ENCODE measurements around the gene SLC17A3. TPM values are rescaled to one million over a fixed set of nuclear protein-coding genes. Genes with fewer than 3 reads are reported as not detected.
A peak's percentile ranks its signal among the peaks of the same experiment; 100 is the strongest.

The SLC17A3 gene
- total RNA-seq, 2 experiments from 2014 or later, result 0.62 to 0.75 TPM

DNA sequence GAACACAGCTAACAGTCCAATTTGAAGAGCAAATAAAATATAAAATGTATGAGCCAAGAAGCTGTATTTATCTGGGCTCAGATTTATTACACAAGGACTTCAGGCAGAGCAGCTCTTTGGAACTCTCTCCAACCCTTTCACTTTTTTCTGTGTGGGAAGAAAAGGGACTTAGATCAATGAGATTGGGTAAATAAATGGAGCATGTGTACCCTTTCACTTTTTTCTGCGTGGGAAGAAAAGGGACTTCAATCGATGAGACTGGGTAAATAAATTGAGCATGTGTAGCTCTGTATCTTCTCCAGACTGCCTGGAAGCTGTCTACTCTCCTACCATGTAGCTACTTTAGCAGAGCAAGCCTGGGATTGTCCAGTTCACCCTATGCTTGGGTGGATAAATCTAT lies 10.7 kb downstream of the SLC17A3 start:
- Mint-ChIP-seq H3K27me3 (no peaks in the 10 kb centered on the region), H3K4me3 (no peak overlapping the region), H3K27ac (no peak overlapping the region), H3K36me3 (ENCODE audit: low read depth) (peaks cover 11% of the 10 kb centered on the region), H3K4me1 (peaks cover 37% of the 10 kb centered on the region), H3K9me3 (peaks cover 11% of the 10 kb centered on the region)
- DNase-seq, result no peak
- ChIA-PET CTCF (no interaction called here), POLR2A (no interaction called here)

DNA sequence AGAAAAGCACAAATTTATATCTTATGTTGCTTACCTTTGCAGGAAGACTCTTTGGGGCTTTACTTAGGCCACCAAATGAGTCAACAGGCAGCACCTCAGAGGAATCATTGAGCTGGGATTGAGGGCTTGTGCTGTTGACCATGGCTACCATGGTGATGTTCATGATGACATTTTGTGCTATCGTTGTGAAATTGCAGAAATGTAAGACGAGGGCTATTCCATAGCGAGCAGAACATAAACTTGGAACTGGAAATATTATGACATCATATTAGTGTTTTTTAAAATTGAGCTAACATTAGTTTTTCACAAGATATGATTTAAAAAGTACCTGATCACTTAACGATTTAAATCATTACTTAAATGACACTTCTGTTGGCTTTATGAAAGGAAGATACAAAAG lies 11.8 kb downstream of the SLC17A3 start:
- Mint-ChIP-seq H3K4me3 (no peak overlapping the region), H3K27ac (no peak overlapping the region), H3K9me3 (peaks cover 9% of the 10 kb centered on the region), H3K4me1 (peaks cover 47% of the 10 kb centered on the region), H3K27me3 (no peaks in the 10 kb centered on the region), H3K36me3 (ENCODE audit: low read depth) (peaks cover 8% of the 10 kb centered on the region)
- DNase-seq, result no peak
- ChIA-PET POLR2A (no interaction called here), CTCF (no interaction called here)

DNA sequence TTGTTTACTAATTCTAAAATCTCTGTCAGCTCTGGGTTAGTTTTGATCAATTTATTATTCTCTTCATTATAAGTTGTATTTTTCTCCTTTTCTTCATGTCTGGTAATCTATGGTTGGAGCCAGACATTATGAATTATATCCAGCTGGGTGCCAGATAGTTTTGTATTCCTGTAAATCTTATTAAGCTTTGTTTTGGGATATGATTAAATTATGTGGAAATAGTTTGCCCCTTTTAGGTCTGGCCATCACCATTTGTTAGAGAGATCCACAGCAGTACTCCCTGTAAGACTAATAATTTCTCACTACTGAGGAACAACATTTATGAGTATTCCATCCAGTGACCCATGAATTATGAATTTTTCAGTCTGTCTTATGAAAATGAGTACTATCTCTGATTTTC lies 21.3 kb downstream of the SLC17A3 start:
- no peaks in the 10 kb centered on the region for H3K9me3 Mint-ChIP-seq
- peaks cover 21% of the 10 kb centered on the region for H3K4me1 Mint-ChIP-seq
- no peak overlapping the region for H3K27ac Mint-ChIP-seq
- peaks cover 7% of the 10 kb centered on the region for H3K27me3 Mint-ChIP-seq
- ChIA-PET CTCF (no interaction called here), POLR2A (no interaction called here)
- no peaks in the 10 kb centered on the region for H3K36me3 Mint-ChIP-seq (ENCODE audit: low read depth)
- DNase-seq, result no peak
- no peak overlapping the region for H3K4me3 Mint-ChIP-seq

DNA sequence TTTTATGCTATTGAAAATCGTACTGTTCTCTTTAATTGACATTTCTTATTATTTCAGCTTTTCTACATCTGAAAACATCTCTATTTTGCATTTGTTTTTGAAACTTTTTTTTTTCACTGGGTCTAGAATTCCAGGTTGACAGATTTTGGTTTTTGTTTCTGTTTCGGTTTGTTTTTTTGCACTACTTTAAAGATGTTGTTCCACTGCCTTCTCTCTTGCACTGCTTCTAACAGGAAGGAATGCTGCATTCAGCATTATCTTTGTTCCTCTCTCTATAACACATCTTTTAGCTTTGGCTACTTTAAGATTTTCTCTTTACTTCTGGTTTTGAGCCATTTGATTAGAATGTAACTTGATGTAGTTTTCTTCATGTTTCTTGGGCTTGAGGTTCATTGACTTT lies 22.1 kb downstream of the SLC17A3 start:
- no peaks in the 10 kb centered on the region for H3K36me3 Mint-ChIP-seq (ENCODE audit: low read depth)
- H3K4me3 Mint-ChIP-seq, result no peak overlapping the region
- peaks cover 12% of the 10 kb centered on the region for H3K27me3 Mint-ChIP-seq
- ChIA-PET POLR2A (no interaction called here), CTCF (no interaction called here)
- H3K9me3 Mint-ChIP-seq, result no peaks in the 10 kb centered on the region
- peaks cover 16% of the 10 kb centered on the region for H3K4me1 Mint-ChIP-seq
- H3K27ac Mint-ChIP-seq, result peak overlapping the region; percentile 51
- no peak for DNase-seq

DNA sequence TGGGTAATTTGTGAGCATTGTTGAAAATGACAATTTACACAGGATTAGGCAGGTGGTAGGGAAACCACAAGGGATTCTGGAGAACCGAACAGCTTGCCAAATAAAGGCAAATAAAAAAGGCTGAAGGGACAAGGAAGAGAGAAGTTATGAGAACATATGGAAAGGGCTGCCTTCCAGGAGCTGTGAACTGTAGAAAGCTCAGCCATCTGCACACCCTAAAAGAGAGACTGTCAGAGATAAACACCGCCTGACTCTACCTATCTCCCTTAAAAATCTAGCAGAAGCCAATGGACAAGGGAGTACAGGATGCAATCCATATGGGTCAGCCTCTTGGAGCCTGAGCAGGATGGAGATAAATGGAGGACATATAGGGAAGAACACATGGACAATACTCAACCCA lies 29.5 kb downstream of the SLC17A3 start:
- Mint-ChIP-seq H3K4me1 (no peaks in the 10 kb centered on the region), H3K27me3 (peaks cover 15% of the 10 kb centered on the region), H3K9me3 (no peaks in the 10 kb centered on the region), H3K4me3 (no peak overlapping the region), H3K36me3 (ENCODE audit: low read depth) (no peaks in the 10 kb centered on the region), H3K27ac (no peak overlapping the region)
- CTCF ChIA-PET, result interaction anchor here (1.1 kb wide), 1 partner anchor 13 kb away, joined by 3 read pairs; the partner anchor contains the start of gene SLC17A1
- POLR2A ChIA-PET, result no interaction called here
- no peak for DNase-seq

DNA sequence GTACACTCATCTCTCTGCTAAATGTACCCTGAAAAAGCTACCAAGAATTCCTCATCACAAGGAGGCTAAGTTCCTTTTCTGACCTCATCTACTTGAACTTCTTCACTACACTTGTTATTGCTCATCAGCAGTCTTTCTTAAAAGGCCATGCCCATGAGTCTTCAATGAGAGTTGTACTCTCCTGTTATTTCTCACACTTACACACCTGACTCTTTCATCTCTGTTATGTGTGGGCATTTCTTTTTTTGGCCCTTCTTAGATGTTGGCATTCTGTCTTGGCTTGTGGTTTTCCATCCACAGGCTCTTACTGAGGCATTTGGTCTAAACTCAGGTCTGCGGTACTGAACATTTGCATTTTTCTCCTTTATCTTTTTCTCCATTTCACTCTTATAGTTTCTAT lies 31.5 kb downstream of the SLC17A3 start:
- ChIA-PET CTCF (interaction anchor here (0.6 to 1.3 kb wide), 2 partner anchors 12 to 663 kb away, joined by 3 read pairs; no protein-coding TSS in a partner anchor), POLR2A (no interaction called here)
- peaks cover 6% of the 10 kb centered on the region for H3K27me3 Mint-ChIP-seq
- H3K9me3 Mint-ChIP-seq, result no peaks in the 10 kb centered on the region
- no peak overlapping the region for H3K27ac Mint-ChIP-seq
- H3K36me3 Mint-ChIP-seq (ENCODE audit: low read depth), result no peaks in the 10 kb centered on the region
- no peak for DNase-seq
- H3K4me3 Mint-ChIP-seq, result no peak overlapping the region
- no peaks in the 10 kb centered on the region for H3K4me1 Mint-ChIP-seq

DNA sequence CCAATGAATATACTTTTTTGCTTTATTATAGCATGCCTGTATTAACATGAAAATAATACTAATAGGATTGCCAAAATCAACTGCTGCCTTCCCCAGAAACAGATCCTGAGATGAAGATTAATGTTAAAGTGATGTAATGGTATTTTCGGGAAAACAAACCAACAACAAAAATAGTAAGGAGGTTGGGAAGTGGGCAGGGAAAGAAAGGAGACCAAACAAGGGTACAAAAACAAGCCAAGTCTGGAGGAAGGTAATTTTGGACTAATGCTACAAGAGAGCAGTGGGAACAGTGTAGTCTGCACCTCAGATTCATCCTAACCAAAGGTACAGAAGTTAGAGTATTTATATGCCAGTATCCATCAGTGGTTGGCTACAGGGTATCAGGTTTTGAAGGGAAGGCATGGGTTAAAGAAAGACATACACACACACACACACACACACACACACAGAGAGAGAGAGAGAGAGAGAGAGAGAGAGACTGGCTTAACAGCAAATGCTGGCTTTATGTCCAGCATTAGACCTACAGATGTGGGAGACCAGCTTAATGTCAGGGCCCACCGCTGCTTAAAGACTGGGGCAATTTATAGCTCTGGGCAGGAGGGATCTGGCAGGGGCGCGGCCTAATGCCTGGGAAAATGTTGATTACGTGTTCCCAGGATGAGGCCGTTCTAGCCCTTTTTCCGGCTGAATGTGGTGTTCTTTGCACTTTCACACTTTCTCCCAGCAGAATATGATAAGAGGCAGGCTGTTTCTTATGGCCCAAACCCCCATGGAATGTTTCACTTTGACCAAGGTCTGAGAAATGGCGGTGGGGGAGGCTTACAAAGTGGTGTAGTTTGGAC lies 38.4 kb downstream of the SLC17A3 start:
- DNase-seq, result no peak
- H3K9me3 Mint-ChIP-seq, result no peaks in the 10 kb centered on the region
- no peaks in the 10 kb centered on the region for H3K4me1 Mint-ChIP-seq
- ChIA-PET POLR2A (no interaction called here), CTCF (no interaction called here)
- peaks cover 9% of the 10 kb centered on the region for H3K27me3 Mint-ChIP-seq
- no peak overlapping the region for H3K4me3 Mint-ChIP-seq
- H3K36me3 Mint-ChIP-seq (ENCODE audit: low read depth), result no peaks in the 10 kb centered on the region
- no peak overlapping the region for H3K27ac Mint-ChIP-seq

DNA sequence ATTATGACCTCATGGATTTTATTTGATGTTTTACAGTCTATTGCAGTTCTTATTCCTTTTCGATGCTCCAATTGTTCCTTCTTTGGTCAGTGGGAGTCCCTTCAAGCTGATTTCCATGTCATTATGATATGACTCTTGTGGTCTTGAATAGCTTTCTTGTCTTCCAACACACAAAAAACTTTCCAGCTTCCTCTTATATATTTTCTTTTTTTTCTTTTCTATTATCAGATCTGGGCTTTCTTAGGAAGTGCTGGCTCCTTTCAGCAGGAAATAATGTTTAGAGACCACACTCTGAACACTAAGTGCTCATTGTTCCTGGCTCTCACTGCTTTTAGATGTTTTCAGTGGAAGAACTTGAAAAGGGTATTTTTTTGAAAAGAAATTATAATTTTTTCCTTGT lies 39.1 kb downstream of the SLC17A3 start:
- ChIA-PET POLR2A (no interaction called here), CTCF (interaction anchor here (0.7 kb wide), 1 partner anchor 127 kb away, joined by 4 read pairs; no protein-coding TSS in a partner anchor)
- Mint-ChIP-seq H3K4me1 (peaks cover 2% of the 10 kb centered on the region), H3K9me3 (no peaks in the 10 kb centered on the region), H3K4me3 (no peak overlapping the region), H3K27me3 (peaks cover 7% of the 10 kb centered on the region), H3K36me3 (ENCODE audit: low read depth) (no peaks in the 10 kb centered on the region), H3K27ac (no peak overlapping the region)
- no peak for DNase-seq

DNA sequence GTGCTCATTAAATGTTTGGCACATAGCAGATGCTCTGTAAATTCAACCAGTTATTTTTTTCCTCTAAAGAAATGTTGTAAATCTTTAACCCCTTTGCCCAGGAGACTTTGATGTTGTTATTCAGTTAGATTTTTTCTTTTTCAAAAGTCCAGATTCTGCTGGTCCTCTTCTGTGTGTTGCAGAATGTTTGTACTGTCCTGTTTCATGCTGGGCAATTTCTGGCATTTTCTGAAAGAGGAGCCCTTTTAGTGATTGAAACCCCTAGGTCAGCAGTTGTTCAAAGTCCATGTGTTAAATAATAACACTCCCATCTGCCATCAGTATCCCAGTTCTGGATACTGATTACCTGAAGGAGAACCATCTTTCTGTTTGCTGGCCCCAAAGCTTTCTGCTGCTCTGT lies 40.9 kb downstream of the SLC17A3 start:
- ChIA-PET CTCF (interaction anchor here (1.1 kb wide), 1 partner anchor 26 kb away, joined by 5 read pairs; no protein-coding TSS in a partner anchor), POLR2A (no interaction called here)
- no peak for DNase-seq
- Mint-ChIP-seq H3K4me3 (no peak overlapping the region), H3K9me3 (no peaks in the 10 kb centered on the region), H3K36me3 (ENCODE audit: low read depth) (no peaks in the 10 kb centered on the region), H3K4me1 (peaks cover 3% of the 10 kb centered on the region), H3K27me3 (peaks cover 7% of the 10 kb centered on the region), H3K27ac (no peak overlapping the region)

DNA sequence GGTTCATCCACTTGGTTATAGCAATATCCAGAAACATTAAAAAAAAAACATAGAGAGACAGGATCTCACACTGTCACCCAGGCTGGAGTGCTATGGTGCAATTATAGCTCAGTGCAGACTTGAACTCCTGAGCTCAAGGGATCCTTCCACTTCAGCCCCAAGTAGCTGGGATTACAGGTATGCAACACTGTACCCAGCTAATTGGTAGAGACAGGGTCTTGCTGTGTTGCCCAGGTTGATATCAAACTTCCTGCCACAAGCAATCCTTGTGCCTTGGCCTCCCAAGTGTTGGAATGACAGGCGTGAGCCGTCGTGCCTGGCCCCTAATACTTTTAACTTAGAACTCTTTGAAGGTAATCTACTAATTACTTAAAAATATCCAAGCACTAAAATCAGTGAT lies 41.4 kb downstream of the SLC17A3 start:
- Mint-ChIP-seq H3K9me3 (no peaks in the 10 kb centered on the region), H3K4me1 (peaks cover 3% of the 10 kb centered on the region), H3K4me3 (no peak overlapping the region), H3K27me3 (peaks cover 9% of the 10 kb centered on the region), H3K36me3 (ENCODE audit: low read depth) (no peaks in the 10 kb centered on the region), H3K27ac (no peak overlapping the region)
- ChIA-PET POLR2A (no interaction called here), CTCF (interaction anchor here (1.1 kb wide), 1 partner anchor 27 kb away, joined by 5 read pairs; no protein-coding TSS in a partner anchor)
- DNase-seq, result no peak

DNA sequence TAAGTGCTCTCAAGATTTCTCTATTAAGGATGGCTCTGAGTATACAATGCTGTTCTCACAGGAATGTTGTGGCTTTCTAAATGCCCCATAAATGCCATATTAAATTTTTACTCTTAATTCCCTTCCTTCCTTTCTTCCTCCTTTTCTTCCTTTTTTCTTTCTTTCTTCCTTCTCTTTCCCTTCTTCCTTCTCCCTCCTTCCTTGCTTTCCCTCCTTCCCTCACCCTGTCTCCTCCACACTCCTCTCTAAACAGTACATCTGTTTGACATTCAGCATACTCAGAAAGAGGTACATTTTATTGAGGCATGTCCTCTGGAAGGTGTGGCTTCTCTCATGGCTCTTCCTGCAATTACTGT lies 41.8 kb downstream of the SLC17A3 start:
- DNase-seq, result no peak
- H3K36me3 Mint-ChIP-seq (ENCODE audit: low read depth), result no peaks in the 10 kb centered on the region
- peaks cover 9% of the 10 kb centered on the region for H3K27me3 Mint-ChIP-seq
- peaks cover 3% of the 10 kb centered on the region for H3K4me1 Mint-ChIP-seq
- H3K27ac Mint-ChIP-seq, result no peak overlapping the region
- no peaks in the 10 kb centered on the region for H3K9me3 Mint-ChIP-seq
- ChIA-PET CTCF (interaction anchor here (0.9 to 1.1 kb wide), 2 partner anchors 12 to 27 kb away, joined by 3 to 5 read pairs; no protein-coding TSS in a partner anchor), POLR2A (no interaction called here)
- H3K4me3 Mint-ChIP-seq, result no peak overlapping the region

DNA sequence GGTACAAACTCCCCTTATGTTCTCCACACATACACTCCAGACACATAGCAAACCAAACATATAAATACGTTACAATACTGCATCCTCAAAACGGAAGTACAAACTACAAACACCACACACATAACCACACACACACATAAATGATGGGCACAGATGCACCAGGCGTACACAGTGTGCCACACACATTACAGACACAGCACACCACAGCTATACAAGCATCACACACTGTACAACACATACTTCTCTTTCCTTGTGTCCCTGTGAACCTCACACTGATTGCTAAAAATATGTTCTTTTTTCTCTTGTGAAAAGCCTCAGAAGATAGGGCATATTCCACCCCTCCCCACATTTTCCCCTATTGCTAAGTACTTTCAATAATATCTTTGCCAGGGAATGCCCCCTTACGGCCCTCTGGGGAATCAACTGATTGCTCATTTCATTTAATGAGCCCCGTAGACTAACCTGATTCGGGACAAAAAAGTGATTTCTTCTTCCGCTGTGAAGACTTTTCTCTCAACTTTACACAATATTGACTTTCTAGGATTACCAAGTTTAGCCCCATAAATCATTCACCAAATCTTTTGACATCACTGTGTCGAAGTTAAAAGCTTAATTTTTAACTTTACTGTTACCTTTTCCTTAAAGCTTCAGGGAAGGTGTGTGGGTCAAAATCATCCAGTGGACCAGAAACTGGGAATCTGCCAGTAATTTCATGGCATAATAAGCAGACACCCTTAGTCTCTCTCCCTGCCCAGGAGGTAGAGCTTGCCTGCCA lies 42.3 kb downstream of the SLC17A3 start, which contains the start of gene SLC17A1:
Gene SLC17A1, minus strand, starts transcription at position 521 of the 775 bp plus-strand sequence. CDS start 1,495 bp downstream, outside the sequence.
- POLR2A ChIA-PET, result no interaction called here
- no peak within 1 kb of the TSS for H3K27ac Mint-ChIP-seq
- CTCF ChIA-PET, result interaction anchor here (0.9 to 1.1 kb wide), 2 partner anchors 13 to 28 kb away, joined by 3 to 5 read pairs; no protein-coding TSS in a partner anchor
- H3K9me3 Mint-ChIP-seq, result no peaks in the 10 kb centered on the region
- no peaks in the 10 kb centered on the region for H3K36me3 Mint-ChIP-seq (ENCODE audit: low read depth)
- H3K4me1 Mint-ChIP-seq, result peaks cover 3% of the 10 kb centered on the region
- no peak within 1 kb of the TSS for H3K4me3 Mint-ChIP-seq
- H3K27me3 Mint-ChIP-seq, result peaks cover 9% of the 10 kb centered on the region
- DNase-seq, result no peak

DNA sequence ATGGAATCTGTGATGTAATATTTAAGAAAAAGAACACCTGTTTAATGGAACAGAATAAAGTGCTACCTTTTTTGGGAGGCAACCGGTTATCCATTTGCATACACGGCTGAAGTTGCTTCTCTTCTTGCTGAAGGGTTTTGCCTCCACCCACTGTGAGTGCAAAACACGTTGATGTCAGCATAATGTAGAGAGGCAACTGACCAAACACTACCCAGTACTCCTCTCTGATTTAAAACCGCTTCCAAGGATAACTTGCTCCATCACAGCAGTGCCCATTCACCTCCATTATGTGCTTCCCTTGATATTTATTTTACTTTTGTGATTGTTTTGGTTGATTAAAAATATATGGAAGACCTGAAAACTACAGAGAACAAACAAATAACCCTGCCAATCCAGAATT lies 43.6 kb downstream of the SLC17A3 start:
- no peak overlapping the region for H3K27ac Mint-ChIP-seq
- H3K27me3 Mint-ChIP-seq, result peaks cover 19% of the 10 kb centered on the region
- ChIA-PET CTCF (no interaction called here), POLR2A (no interaction called here)
- H3K4me3 Mint-ChIP-seq, result no peak overlapping the region
- peaks cover 7% of the 10 kb centered on the region for H3K9me3 Mint-ChIP-seq
- DNase-seq, result no peak
- no peaks in the 10 kb centered on the region for H3K36me3 Mint-ChIP-seq (ENCODE audit: low read depth)
- peaks cover 3% of the 10 kb centered on the region for H3K4me1 Mint-ChIP-seq
